Duodenal mucosa (tissue), 2 donors: ENCODE measurements around the gene SPTBN4.

Experiments
- H3K27ac ChIP-seq: one replicate; pipeline ENCODE4 v1.7.0; 2013; ENCODE audit warnings: low read depth, low read length
- H3K27me3 ChIP-seq, 2 donors: one replicate each; pipeline ENCODE4 v1.7.0; 2013; ENCODE audit warnings: low read length in 2 of 2, control low read depth in 1 of 2; ENCODE audit not compliant: insufficient read depth in 2 of 2, control insufficient read depth in 1 of 2
- H3K36me3 ChIP-seq, 2 donors: one replicate each; pipeline ENCODE4 v1.7.0; 2013; ENCODE audit warnings: low read length in 2 of 2, control low read depth in 1 of 2; ENCODE audit not compliant: insufficient read depth in 2 of 2, control insufficient read depth in 1 of 2
- H3K4me1 ChIP-seq, 2 donors: one replicate each; pipeline ENCODE4 v1.7.0; 2013; ENCODE audit warnings: low read length in 2 of 2, control low read depth in 1 of 2; ENCODE audit not compliant: insufficient read depth in 2 of 2, control insufficient read depth in 1 of 2
- H3K4me3 ChIP-seq, 2 donors: one replicate each; pipeline ENCODE4 v1.7.0; 2013; ENCODE audit warnings: low read length in 2 of 2, low read depth in 1 of 2
- H3K9ac ChIP-seq, 2 donors: one replicate each; pipeline ENCODE4 v1.7.0; 2013; ENCODE audit warnings: low read length in 2 of 2, low read depth in 1 of 2
- H3K9me3 ChIP-seq, 2 donors: one replicate each; pipeline ENCODE4 v1.7.0; 2013; ENCODE audit warnings: low read length in 2 of 2, control low read depth in 1 of 2; ENCODE audit not compliant: control insufficient read depth in 1 of 2

Gene SPTBN4

DNA sequence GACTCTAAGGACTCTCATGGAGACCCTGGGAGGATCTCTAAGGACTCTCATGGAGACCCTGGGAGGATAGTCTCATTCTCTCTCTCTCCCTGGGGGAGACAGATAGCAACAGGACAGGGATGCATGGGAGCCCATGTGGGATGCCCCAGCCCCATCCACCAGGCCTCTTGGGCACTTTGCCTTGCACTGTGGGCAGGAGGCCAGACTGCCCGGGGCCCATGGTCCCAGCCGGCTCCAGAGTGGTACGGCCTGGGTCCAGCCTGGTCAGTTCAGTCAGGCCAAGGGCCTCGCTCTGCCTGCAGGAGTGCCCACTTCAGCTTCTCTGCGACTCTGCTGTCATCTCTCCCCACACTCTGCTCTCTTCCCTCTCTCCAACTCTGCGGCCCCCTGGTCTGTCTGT lies 61.3 kb downstream of the SPTBN4 start:
- Histone ChIP-seq H3K4me1 (peaks cover 7 to 12% of the 10 kb centered on the region in 2 donors), H3K27me3 (peaks cover 0 to 6% of the 10 kb centered on the region in 2 donors), H3K9me3 (no peaks in the 10 kb centered on the region), H3K36me3 (no peaks in the 10 kb centered on the region), H3K4me3 (no peak overlapping the region), H3K27ac (no peak overlapping the region), H3K9ac (no peak overlapping the region)

DNA sequence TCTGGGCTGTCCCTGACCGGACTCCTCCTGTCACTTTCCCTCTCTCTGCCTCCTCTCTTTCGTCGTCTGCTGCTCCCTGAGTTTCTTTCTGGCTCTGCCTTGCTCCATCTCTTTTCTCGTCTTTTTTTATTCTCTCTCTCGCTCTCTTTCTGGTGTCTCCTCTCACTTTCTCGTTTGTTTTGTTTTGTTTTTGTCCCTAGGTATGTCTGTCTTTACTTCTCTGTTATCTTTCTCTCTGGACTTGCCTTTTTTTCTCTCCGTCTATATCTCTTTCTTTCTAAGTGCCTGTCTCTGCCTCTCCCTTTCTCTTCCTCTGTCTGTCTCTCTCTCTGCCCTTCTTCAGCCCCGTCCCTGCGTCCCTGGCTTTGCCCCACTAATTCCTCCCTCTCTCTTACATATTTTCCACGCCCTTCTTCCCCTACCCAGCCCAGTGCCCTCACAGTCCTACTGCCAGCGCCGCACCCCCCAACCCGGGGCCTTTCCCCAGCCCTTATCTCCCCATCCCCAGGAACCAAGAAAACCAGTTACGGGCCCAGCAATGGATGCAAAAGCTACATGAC lies 61.8 kb downstream of the SPTBN4 start:
- Histone ChIP-seq H3K4me1 (peaks cover 6 to 7% of the 10 kb centered on the region in 2 donors), H3K9ac (no peak overlapping the region), H3K4me3 (peak overlapping the region in 1 of 2 donors; percentile 65), H3K9me3 (no peaks in the 10 kb centered on the region), H3K36me3 (no peaks in the 10 kb centered on the region), H3K27ac (no peak overlapping the region), H3K27me3 (peaks cover 0 to 6% of the 10 kb centered on the region in 2 donors)

DNA sequence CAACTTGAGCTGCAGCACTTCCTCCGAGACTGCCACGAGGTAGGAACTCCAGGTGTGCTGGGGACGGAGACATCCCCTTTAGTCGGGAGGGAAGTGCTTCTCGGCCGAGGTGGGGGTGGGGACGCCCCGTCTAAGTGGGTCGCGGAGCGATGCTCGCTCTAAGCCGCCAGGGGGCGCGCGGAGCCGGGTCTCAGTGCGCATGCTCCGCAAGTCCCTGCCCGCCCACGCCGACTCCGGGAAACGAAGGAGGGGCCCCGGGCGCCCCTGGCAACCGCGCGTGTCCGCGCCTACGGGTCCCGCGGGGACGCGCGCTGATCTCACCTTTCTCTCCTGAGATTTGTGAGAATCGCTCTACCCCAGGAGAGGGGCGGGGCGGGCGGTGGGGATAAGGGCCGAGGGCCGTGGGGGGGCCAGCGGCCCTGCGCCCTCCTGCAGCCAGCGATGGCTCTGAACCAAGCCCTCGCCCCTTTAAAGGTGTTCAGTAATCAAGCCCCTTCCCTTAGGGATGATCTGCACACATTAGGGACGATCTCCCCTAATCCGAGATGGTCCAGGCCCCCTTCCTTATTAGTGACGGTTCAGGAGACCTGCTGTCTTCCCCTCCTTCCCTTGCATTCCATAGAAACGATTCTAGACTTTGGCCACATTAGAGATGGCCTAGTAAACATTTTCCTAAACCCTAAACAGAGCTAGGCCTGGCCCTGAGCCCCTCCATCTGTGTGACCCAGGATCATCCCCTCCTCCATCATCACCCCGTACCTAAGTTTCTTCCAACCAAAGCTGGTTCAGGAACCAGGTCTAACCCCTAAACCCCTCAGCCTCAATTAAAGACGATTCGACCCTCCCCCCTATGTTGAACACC lies 62.5 kb downstream of the SPTBN4 start:
- H3K4me3 ChIP-seq, result peak overlapping the region; percentile 65 to 76
- peak overlapping the region; percentile 43 to 46 for H3K9ac ChIP-seq
- H3K27ac ChIP-seq, result no peak overlapping the region

DNA sequence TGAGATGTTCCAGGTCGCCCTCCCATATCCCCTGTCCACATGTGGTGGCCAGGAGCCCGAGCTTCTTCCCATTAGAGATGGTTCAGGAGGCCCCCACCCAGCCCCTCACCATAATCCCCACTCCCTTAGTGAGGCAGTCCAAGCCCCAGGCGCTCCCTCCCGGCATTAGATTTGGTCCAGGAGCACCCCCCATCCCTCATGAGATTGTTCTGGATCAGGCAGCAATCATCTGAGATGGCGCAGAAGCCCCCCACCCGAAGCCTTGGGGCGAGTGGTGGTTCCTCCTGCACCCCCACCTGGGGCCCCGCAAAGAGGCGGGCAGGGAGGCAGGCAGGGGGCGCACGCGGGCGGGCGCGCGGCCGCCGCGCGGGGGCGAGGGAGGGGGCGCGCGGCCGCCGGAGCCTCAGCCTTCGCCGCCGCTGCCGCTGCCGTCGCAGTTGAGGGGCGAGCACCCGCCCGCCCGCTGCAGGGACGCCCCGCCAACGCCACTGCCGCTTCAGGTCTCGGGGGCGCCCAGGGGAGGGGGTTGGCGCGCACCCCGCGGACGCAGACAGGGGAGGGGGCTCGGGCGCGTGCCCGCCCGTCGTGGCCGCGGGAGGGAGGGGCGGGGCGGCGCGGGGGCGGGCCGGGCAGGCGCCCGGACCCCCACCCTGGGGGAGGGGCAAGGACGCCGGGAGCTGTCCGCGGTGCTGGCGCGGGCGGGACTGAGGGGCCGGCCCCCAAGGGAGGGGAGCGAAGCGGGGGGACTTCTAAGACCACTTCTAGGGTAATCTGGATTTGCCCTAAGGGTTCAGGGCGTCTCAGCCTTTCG lies 63.5 kb downstream of the SPTBN4 start:
- Histone ChIP-seq H3K9ac (no peak overlapping the region), H3K9me3 (peaks cover 3 to 6% of the 10 kb centered on the region in 2 donors), H3K27ac (no peak overlapping the region), H3K36me3 (no peaks in the 10 kb centered on the region), H3K4me1 (peaks cover 6 to 7% of the 10 kb centered on the region in 2 donors), H3K4me3 (no peak overlapping the region), H3K27me3 (peaks cover 0 to 6% of the 10 kb centered on the region in 2 donors)

More for the DNA sequence above, 62.5 kb downstream of the SPTBN4 start:
- Histone ChIP-seq H3K4me1 (peaks cover 6 to 7% of the 10 kb centered on the region in 2 donors), H3K27me3 (peaks cover 0 to 6% of the 10 kb centered on the region in 2 donors), H3K9me3 (peaks cover 3 to 5% of the 10 kb centered on the region in 2 donors), H3K36me3 (no peaks in the 10 kb centered on the region)

DNA sequence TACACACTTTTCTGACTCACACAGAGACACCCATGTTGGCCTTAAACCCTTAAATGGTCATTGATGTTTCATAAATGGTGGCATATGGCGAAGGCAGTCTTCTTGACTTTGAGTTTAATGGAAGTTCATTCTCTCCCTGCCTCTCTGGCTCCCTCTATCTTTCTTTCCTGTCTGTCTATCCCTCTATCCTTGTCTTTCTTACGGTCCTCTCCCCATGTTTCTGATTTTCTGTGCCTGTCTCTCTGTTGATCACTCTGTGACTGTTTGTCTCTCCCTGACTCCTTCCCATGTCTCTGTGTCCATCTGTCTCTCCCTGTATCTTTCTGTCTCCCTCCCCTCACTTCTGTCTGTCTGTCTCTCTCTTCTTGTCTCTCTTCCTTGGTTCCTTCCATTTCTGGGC lies 66.7 kb downstream of the SPTBN4 start:
- H3K9ac ChIP-seq, result no peak overlapping the region
- H3K4me3 ChIP-seq, result no peak overlapping the region
- peaks cover 6 to 7% of the 10 kb centered on the region in 2 donors for H3K4me1 ChIP-seq
- H3K27ac ChIP-seq, result no peak overlapping the region
- no peaks in the 10 kb centered on the region for H3K36me3 ChIP-seq
- H3K9me3 ChIP-seq, result peaks cover 3 to 6% of the 10 kb centered on the region in 2 donors
- peaks cover 0 to 6% of the 10 kb centered on the region in 2 donors for H3K27me3 ChIP-seq

GRCh38 chr19:40534148-40534547 lies 67.3 kb downstream of the SPTBN4 start:
- Histone ChIP-seq H3K9ac (no peak overlapping the region), H3K27me3 (peaks cover 0 to 6% of the 10 kb centered on the region in 2 donors), H3K4me3 (no peak overlapping the region), H3K36me3 (no peaks in the 10 kb centered on the region), H3K4me1 (peaks cover 6 to 7% of the 10 kb centered on the region in 2 donors), H3K27ac (no peak overlapping the region), H3K9me3 (peaks cover 3 to 6% of the 10 kb centered on the region in 2 donors)

DNA sequence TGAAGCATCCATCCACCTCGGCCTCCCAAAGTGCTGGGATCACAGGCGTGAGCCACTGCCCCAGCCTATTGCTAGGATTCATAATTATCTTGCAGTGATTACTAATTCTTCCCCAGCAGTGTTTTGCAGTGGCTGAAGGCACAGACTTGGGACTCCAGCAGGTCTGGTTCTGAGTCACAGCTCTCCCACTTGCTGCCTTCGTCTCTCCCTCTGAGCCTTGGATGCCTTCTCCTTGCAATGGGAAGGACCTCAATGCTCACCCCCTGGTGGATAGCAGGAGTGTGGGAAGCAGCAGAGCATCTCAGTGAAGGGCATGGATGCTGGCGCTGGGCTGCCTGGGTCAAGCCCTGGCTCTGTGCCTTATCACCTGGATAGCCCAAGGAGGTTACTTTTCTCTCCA lies 72.3 kb downstream of the SPTBN4 start:
- peaks cover 0 to 4% of the 10 kb centered on the region in 2 donors for H3K4me1 ChIP-seq

DNA sequence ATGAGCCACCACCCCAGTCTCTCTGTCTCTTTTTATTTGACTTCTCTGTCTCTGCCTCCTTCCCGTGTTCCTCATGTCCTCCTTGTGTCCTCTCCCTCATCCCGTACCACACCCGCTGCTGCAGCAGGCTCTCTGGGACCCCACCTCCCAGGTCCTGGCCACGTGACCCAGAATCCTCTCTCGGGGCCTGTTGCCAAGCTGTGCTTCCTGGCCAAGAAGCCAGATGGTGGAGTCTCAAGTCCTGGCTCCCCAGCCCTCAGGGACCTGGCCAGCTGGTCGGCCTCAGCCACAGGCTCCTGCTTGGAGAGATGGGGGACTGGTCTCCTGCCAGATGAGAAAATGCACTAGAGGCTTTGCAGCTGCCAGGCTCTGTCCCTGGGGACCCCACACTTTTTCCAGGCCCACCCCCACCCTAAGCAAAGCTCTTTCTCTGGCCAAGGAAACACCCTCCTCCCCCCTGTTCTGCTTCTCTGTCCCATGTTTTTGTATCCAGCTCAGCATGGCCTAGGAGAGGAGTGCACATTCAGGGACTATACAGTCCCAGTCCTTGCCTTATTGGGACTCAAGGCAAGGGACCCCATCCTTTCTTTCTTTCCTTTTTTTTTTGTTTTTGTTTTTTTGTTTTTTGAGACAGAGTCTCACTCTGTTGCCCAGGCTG lies 75.5 kb downstream of the SPTBN4 start:
- peaks cover 0 to 4% of the 10 kb centered on the region in 2 donors for H3K4me1 ChIP-seq
- no peaks in the 10 kb centered on the region for H3K27me3 ChIP-seq
- no peaks in the 10 kb centered on the region for H3K9me3 ChIP-seq
- H3K27ac ChIP-seq, result no peak overlapping the region
- no peak overlapping the region for H3K4me3 ChIP-seq
- no peaks in the 10 kb centered on the region for H3K36me3 ChIP-seq
- H3K9ac ChIP-seq, result no peak overlapping the region

More for the DNA sequence above, 72.3 kb downstream of the SPTBN4 start:
- Histone ChIP-seq H3K36me3 (no peaks in the 10 kb centered on the region), H3K4me3 (no peak overlapping the region), H3K9me3 (peaks cover 3 to 4% of the 10 kb centered on the region in 2 donors), H3K27ac (no peak overlapping the region), H3K27me3 (no peaks in the 10 kb centered on the region), H3K9ac (no peak overlapping the region)

GRCh38 chr19:40543029-40543597 lies 76.3 kb downstream of the SPTBN4 start:
- Histone ChIP-seq H3K4me1 (peaks cover 0 to 4% of the 10 kb centered on the region in 2 donors), H3K9me3 (no peaks in the 10 kb centered on the region), H3K9ac (no peak overlapping the region), H3K4me3 (no peak overlapping the region), H3K27ac (no peak overlapping the region), H3K36me3 (no peaks in the 10 kb centered on the region), H3K27me3 (no peaks in the 10 kb centered on the region)
